Nephron (organoid): Measurements from ENCODE around the gene KRTAP10-1.

Experiments used
- H3K27ac Mint-ChIP-seq, 3 experiments: 2 replicates each; pipeline ENCODE4 v1.8.0; 2020; ENCODE audit warnings: mixed read lengths in 3 of 3, mild to moderate bottlenecking in 2 of 3, moderate library complexity in 1 of 3
- H3K27me3 Mint-ChIP-seq: 2 replicates; pipeline ENCODE4 v1.8.0; 2021; ENCODE audit warnings: low read depth, mild to moderate bottlenecking, moderate library complexity, mixed read lengths
- H3K36me3 Mint-ChIP-seq: 2 replicates; pipeline ENCODE4 v1.8.0; 2020; ENCODE audit warnings: low read depth, mixed read lengths
- H3K4me1 Mint-ChIP-seq: 2 replicates; pipeline ENCODE4 v1.8.0; 2020; ENCODE audit warnings: mixed read lengths
- H3K4me3 Mint-ChIP-seq, 3 experiments: 2 replicates each; pipeline ENCODE4 v1.8.0; 2020; ENCODE audit warnings: mild to moderate bottlenecking in 3 of 3, mixed read lengths in 3 of 3, moderate library complexity in 2 of 3
- H3K9me3 Mint-ChIP-seq: 2 replicates; pipeline ENCODE4 v1.8.0; 2020; ENCODE audit warnings: mixed read lengths
- CTCF ChIP-seq, 3 experiments: fragments of 200-600 bp; sonication (generic); IDR thresholded peaks; one replicate each; pipeline ENCODE4 v1.5.0; 2021; ENCODE audit warnings: antibody characterized with exemption in 3 of 3; ENCODE audit not compliant: unreplicated experiment in 3 of 3

The KRTAP10-1 gene

GRCh38 chr21:44490816-44491215 is 49.2 kb downstream of the KRTAP10-1 start:
- Mint-ChIP-seq H3K27me3 (peaks cover 7% of the 10 kb centered on the region), H3K36me3 (peaks cover 25% of the 10 kb centered on the region), H3K27ac (no peak overlapping the region), H3K4me1 (peaks cover 6% of the 10 kb centered on the region), H3K9me3 (peaks cover 32% of the 10 kb centered on the region), H3K4me3 (no peak overlapping the region)
- no peak for TF ChIP-seq CTCF (IDR thresholded peaks at IDR 0.05; ENCODE audit: unreplicated experiment in 3 of 3)

DNA sequence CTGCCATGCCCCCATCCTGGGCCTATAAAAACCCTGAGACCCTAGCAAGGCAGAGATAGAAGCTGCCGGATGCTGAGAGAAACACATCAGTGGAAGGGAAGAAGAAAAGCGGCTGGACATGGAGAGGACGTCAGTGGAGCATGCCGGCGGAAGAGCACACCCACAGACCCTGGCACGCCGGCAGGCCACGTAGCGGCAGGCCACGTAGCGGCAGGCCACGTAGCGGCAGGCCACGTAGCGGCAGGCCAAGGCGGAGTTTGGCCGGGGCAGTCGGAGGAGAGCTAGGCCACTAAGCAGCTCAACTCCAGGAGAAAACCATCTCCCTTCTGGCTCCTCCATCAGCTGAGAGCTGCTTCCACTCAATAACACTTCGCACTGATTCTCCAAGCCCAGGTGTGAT is 49.6 kb downstream of the KRTAP10-1 start:
- H3K36me3 Mint-ChIP-seq = peaks cover 23% of the 10 kb centered on the region
- peaks cover 2% of the 10 kb centered on the region for H3K4me1 Mint-ChIP-seq
- H3K27ac Mint-ChIP-seq = no peak overlapping the region
- peaks cover 29% of the 10 kb centered on the region for H3K9me3 Mint-ChIP-seq
- no peak overlapping the region for H3K4me3 Mint-ChIP-seq
- no peak for TF ChIP-seq CTCF (IDR thresholded peaks at IDR 0.05; ENCODE audit: unreplicated experiment in 3 of 3)
- peaks cover 4% of the 10 kb centered on the region for H3K27me3 Mint-ChIP-seq

DNA sequence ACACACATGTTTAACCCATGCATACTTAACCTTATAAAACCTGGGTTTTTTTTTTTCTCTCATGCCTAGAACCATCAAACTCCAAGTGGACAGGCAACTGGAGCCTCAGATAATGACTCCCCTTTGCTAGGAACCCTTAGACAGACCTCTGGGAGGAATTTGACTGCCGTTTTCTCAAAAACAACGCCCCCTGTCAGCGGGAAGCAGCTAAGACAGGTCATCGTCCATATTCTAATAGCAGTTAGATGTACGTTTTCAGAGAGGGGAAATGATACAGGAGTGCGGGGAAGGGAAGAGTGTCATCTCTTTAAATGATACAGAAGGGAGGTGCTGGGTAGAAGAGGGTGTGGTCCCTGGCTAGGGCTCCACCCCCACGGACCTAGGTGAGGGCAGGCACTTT is 50.0 kb downstream of the KRTAP10-1 start:
- Mint-ChIP-seq H3K4me1 (no peaks in the 10 kb centered on the region), H3K27ac (no peak overlapping the region), H3K27me3 (peaks cover 4% of the 10 kb centered on the region), H3K9me3 (peaks cover 28% of the 10 kb centered on the region), H3K4me3 (no peak overlapping the region), H3K36me3 (peaks cover 21% of the 10 kb centered on the region)
- peak in 1 of 3 experiments; percentile 13 for TF ChIP-seq CTCF (IDR thresholded peaks at IDR 0.05; ENCODE audit: unreplicated experiment in 3 of 3)
